Activated CD4-positive, alpha-beta T cell treated with anti-CD3 and anti-CD28 coated beads for 36 hours (primary cell): ENCODE data around the gene RAB3C. TPM values are rescaled to one million over a fixed set of nuclear protein-coding genes. Genes with fewer than 3 reads are reported as not detected.

ENCODE experiments used
- ATAC-seq: fragments of 200-7000 bp; cut with Tn5 transposase; one replicate; pipeline ENCODE4 v1.10.0; 2021; ENCODE audit warnings: mild to moderate bottlenecking, moderate library complexity
- CTCF ChIA-PET: fragments of 350-600 bp; sonication (Branson Sonifier 250); formaldehyde crosslinking; loops from one replicate; lab custom pipeline; 2021; ENCODE audit warnings: antibody characterized with exemption; lab: Charles Lee
- POLR2A ChIA-PET: fragments of 350-600 bp; sonication (Branson Sonifier 250); formaldehyde crosslinking; loops from one replicate; lab custom pipeline; 2021; ENCODE audit warnings: antibody characterized with exemption, inconsistent platforms; lab: Charles Lee
- DNase-seq: peaks from one replicate; pipeline ENCODE4 v3.0.0-alpha.2; 2020
- H3K27ac Mint-ChIP-seq: one replicate; pipeline ENCODE4 v1.8.0; 2021; ENCODE audit warnings: mixed read lengths
- H3K27me3 Mint-ChIP-seq: one replicate; pipeline ENCODE4 v1.8.0; 2021; ENCODE audit warnings: mixed read lengths
- H3K36me3 Mint-ChIP-seq: one replicate; pipeline ENCODE4 v1.8.0; 2021; ENCODE audit warnings: low read depth, mixed read lengths
- H3K4me1 Mint-ChIP-seq: one replicate; pipeline ENCODE4 v1.8.0; 2021; ENCODE audit warnings: mixed read lengths
- H3K4me3 Mint-ChIP-seq: one replicate; pipeline ENCODE4 v1.8.0; 2021; ENCODE audit warnings: mild to moderate bottlenecking, moderate library complexity, mixed read lengths
- H3K9me3 Mint-ChIP-seq: one replicate; pipeline ENCODE4 v1.8.0; 2021; ENCODE audit warnings: low read depth, mixed read lengths
- intact Hi-C, 2 experiments: fragments of 100-400 bp; cut with DNase I in 1 of 2; cut with micrococcal nuclease in 1 of 2; formaldehyde crosslinking; loops; one replicate each; pipeline versions ENCODE4 v1.14.2 to v1.15.1; 2022 to 2024; cut with DNase I, micrococcal nuclease
- total RNA-seq, 2 experiments: library from RNA; stranded (reverse); gene quantifications; one replicate each; pipeline ENCODE4 v1.2.3, GENCODE V29; 2021

The RAB3C gene
- total RNA-seq, 2 experiments from 2014 or later: not detected

GRCh38 chr5:58804291-58804690 lies 221.4 kb downstream of the RAB3C start:
- no peaks in the 10 kb centered on the region for H3K36me3 Mint-ChIP-seq
- H3K4me3 Mint-ChIP-seq: no peak overlapping the region
- ChIA-PET POLR2A (no interaction called here), CTCF (interaction anchor here (0.6 kb wide), 1 partner anchor 55 kb away, joined by 5 read pairs; no protein-coding TSS in a partner anchor)
- peaks cover 10% of the 10 kb centered on the region for H3K27me3 Mint-ChIP-seq
- no peaks in the 10 kb centered on the region for H3K4me1 Mint-ChIP-seq
- intact Hi-C loops: no loop called here
- no peak overlapping the region for H3K27ac Mint-ChIP-seq
- H3K9me3 Mint-ChIP-seq: no peaks in the 10 kb centered on the region
- DNase-seq (no peak), ATAC-seq (no peak)

- intact Hi-C loops: no loop called here
These were observed 227.2 kb downstream of the RAB3C start for GRCh38 chr5:58810086-58810485.

GRCh38 chr5:58813855-58814254 lies 231.0 kb downstream of the RAB3C start:
- no peak overlapping the region for H3K4me3 Mint-ChIP-seq
- H3K9me3 Mint-ChIP-seq: no peaks in the 10 kb centered on the region
- H3K4me1 Mint-ChIP-seq: no peaks in the 10 kb centered on the region
- no peaks in the 10 kb centered on the region for H3K27me3 Mint-ChIP-seq
- H3K27ac Mint-ChIP-seq: no peak overlapping the region
- ATAC-seq (no peak), DNase-seq (no peak)
- ChIA-PET CTCF (interaction anchor here (0.7 to 1.3 kb wide), 3 partner anchors 33 to 248 kb away, joined by 3 read pairs; no protein-coding TSS in a partner anchor), POLR2A (no interaction called here)
- intact Hi-C loops: no loop called here
- no peaks in the 10 kb centered on the region for H3K36me3 Mint-ChIP-seq

More at GRCh38 chr5:58810086-58810485, 227.2 kb downstream of the RAB3C start:
- H3K27me3 Mint-ChIP-seq: peaks cover 3% of the 10 kb centered on the region
- DNase-seq: no peak
- no peaks in the 10 kb centered on the region for H3K36me3 Mint-ChIP-seq
- ChIA-PET POLR2A (no interaction called here), CTCF (no interaction called here)
- no peaks in the 10 kb centered on the region for H3K4me1 Mint-ChIP-seq
- H3K27ac Mint-ChIP-seq: no peak overlapping the region
- no peaks in the 10 kb centered on the region for H3K9me3 Mint-ChIP-seq
- ATAC-seq: no peak
- no peak overlapping the region for H3K4me3 Mint-ChIP-seq

- no peaks in the 10 kb centered on the region for H3K9me3 Mint-ChIP-seq
- CTCF ChIA-PET: interaction anchor here (0.6 to 3.0 kb wide), 4 partner anchors 14 to 284 kb away, joined by 3 to 12 read pairs (median 4); no protein-coding TSS in a partner anchor
- DNase-seq: no peak
- H3K4me1 Mint-ChIP-seq: no peaks in the 10 kb centered on the region
- no peak overlapping the region for H3K4me3 Mint-ChIP-seq
- H3K27me3 Mint-ChIP-seq: no peaks in the 10 kb centered on the region
- intact Hi-C loops: no loop called here
- ATAC-seq: no peak
- H3K27ac Mint-ChIP-seq: no peak overlapping the region
- no peaks in the 10 kb centered on the region for H3K36me3 Mint-ChIP-seq
- POLR2A ChIA-PET: no interaction called here
These were observed 233.4 kb downstream of the RAB3C start for GRCh38 chr5:58816181-58816731.

GRCh38 chr5:58818465-58818864 lies 235.6 kb downstream of the RAB3C start:
- DNase-seq (no peak), ATAC-seq (no peak)
- no peaks in the 10 kb centered on the region for H3K4me1 Mint-ChIP-seq
- ChIA-PET POLR2A (no interaction called here), CTCF (interaction anchor here (0.6 to 1.1 kb wide), 2 partner anchors 9 to 56 kb away, joined by 3 read pairs; no protein-coding TSS in a partner anchor)
- intact Hi-C loops: no loop called here
- H3K27me3 Mint-ChIP-seq: no peaks in the 10 kb centered on the region
- H3K36me3 Mint-ChIP-seq: no peaks in the 10 kb centered on the region
- H3K9me3 Mint-ChIP-seq: no peaks in the 10 kb centered on the region
- H3K4me3 Mint-ChIP-seq: no peak overlapping the region
- H3K27ac Mint-ChIP-seq: no peak overlapping the region

- no peaks in the 10 kb centered on the region for H3K4me1 Mint-ChIP-seq
- intact Hi-C loops: no loop called here
- CTCF ChIA-PET: interaction anchor here (0.7 kb wide), 1 partner anchor 10 kb away, joined by 3 read pairs; no protein-coding TSS in a partner anchor
- H3K27ac Mint-ChIP-seq: no peak overlapping the region
- H3K36me3 Mint-ChIP-seq: no peaks in the 10 kb centered on the region
- peaks cover 4% of the 10 kb centered on the region for H3K27me3 Mint-ChIP-seq
- no peaks in the 10 kb centered on the region for H3K9me3 Mint-ChIP-seq
- ATAC-seq: no peak
- POLR2A ChIA-PET: no interaction called here
- H3K4me3 Mint-ChIP-seq: no peak overlapping the region
- DNase-seq: no peak
These were observed 242.6 kb downstream of the RAB3C start for GRCh38 chr5:58825441-58825840.

GRCh38 chr5:58825899-58826298 lies 243.0 kb downstream of the RAB3C start:
- POLR2A ChIA-PET: no interaction called here
- CTCF ChIA-PET: interaction anchor here (0.6 kb wide), 1 partner anchor 30 kb away, joined by 4 read pairs; no protein-coding TSS in a partner anchor

GRCh38 chr5:58827463-58827862 lies 244.6 kb downstream of the RAB3C start:
- ChIA-PET POLR2A (no interaction called here), CTCF (interaction anchor here (0.7 to 1.0 kb wide), 2 partner anchors 10 to 1527 kb away, joined by 3 read pairs; no protein-coding TSS in a partner anchor)
- Mint-ChIP-seq H3K27me3 (peaks cover 4% of the 10 kb centered on the region), H3K4me3 (no peak overlapping the region), H3K4me1 (no peaks in the 10 kb centered on the region), H3K9me3 (no peaks in the 10 kb centered on the region), H3K36me3 (no peaks in the 10 kb centered on the region), H3K27ac (no peak overlapping the region)
- ATAC-seq: no peak
- intact Hi-C loops: no loop called here
- DNase-seq: no peak

More at GRCh38 chr5:58825899-58826298, 243.0 kb downstream of the RAB3C start:
- ATAC-seq: no peak
- Mint-ChIP-seq H3K27me3 (peaks cover 4% of the 10 kb centered on the region), H3K36me3 (no peaks in the 10 kb centered on the region), H3K4me3 (no peak overlapping the region), H3K9me3 (no peaks in the 10 kb centered on the region), H3K27ac (no peak overlapping the region), H3K4me1 (no peaks in the 10 kb centered on the region)
- intact Hi-C loops: no loop called here
- no peak for DNase-seq

GRCh38 chr5:58828258-58828657 lies 245.4 kb downstream of the RAB3C start:
- Mint-ChIP-seq H3K4me3 (no peak overlapping the region), H3K9me3 (no peaks in the 10 kb centered on the region), H3K27ac (no peak overlapping the region), H3K36me3 (no peaks in the 10 kb centered on the region), H3K4me1 (no peaks in the 10 kb centered on the region), H3K27me3 (peaks cover 4% of the 10 kb centered on the region)
- no peak for DNase-seq
- intact Hi-C loops: no loop called here
- ChIA-PET CTCF (interaction anchor here (1.0 kb wide), 1 partner anchor 10 kb away, joined by 3 read pairs; no protein-coding TSS in a partner anchor), POLR2A (no interaction called here)
- ATAC-seq: no peak

GRCh38 chr5:58834242-58835225 lies 251.7 kb downstream of the RAB3C start:
- CTCF ChIA-PET: interaction anchor here (0.5 to 1.2 kb wide), 4 partner anchors 11 to 35 kb away, joined by 3 to 4 read pairs (median 4); no protein-coding TSS in a partner anchor
- intact Hi-C loops: no loop called here
- H3K4me1 Mint-ChIP-seq: no peaks in the 10 kb centered on the region
- H3K27me3 Mint-ChIP-seq: peaks cover 3% of the 10 kb centered on the region
- DNase-seq (no peak), ATAC-seq (no peak)
- POLR2A ChIA-PET: no interaction called here
- H3K27ac Mint-ChIP-seq: no peak overlapping the region
- H3K36me3 Mint-ChIP-seq: no peaks in the 10 kb centered on the region
- H3K4me3 Mint-ChIP-seq: no peak overlapping the region
- no peaks in the 10 kb centered on the region for H3K9me3 Mint-ChIP-seq

- no peak for ATAC-seq
- peaks cover 8% of the 10 kb centered on the region for H3K27me3 Mint-ChIP-seq
- POLR2A ChIA-PET: no interaction called here
- no peaks in the 10 kb centered on the region for H3K4me1 Mint-ChIP-seq
- no peaks in the 10 kb centered on the region for H3K36me3 Mint-ChIP-seq
- H3K4me3 Mint-ChIP-seq: no peak overlapping the region
- H3K9me3 Mint-ChIP-seq: peaks cover 10% of the 10 kb centered on the region
- intact Hi-C loops: no loop called here
- H3K27ac Mint-ChIP-seq: no peak overlapping the region
- no peak for DNase-seq
- CTCF ChIA-PET: interaction anchor here (1.3 kb wide), 1 partner anchor 13 kb away, joined by 3 read pairs; no protein-coding TSS in a partner anchor
These were observed 253.5 kb downstream of the RAB3C start for GRCh38 chr5:58836351-58836750.
